GM19324 (cell line): ENCODE data around the gene RGS12.

Experiments used
- ATAC-seq: cut with Tn5 transposase; IDR thresholded peaks from one replicate; pipeline ENCODE4 v1.9.1; 2021; ENCODE audit warnings: mild to moderate bottlenecking, moderate library complexity; ENCODE audit not compliant: unreplicated experiment, low FRiP score

Gene RGS12

GRCh38 chr4:3342182-3342854, 49.5 kb downstream of the RGS12 start:
- no peak for ATAC-seq
